Neuronal stem cell (in vitro differentiated cells): ENCODE data around the gene LACRT.

Source experiments
- DNase-seq: peaks from one replicate; pipeline ENCODE4 v3.0.0-alpha.2; 2013; ENCODE audit warnings: low spot score
- H2AFZ ChIP-seq: one replicate; pipeline ENCODE4 v1.6.1; 2013; ENCODE audit warnings: mild to moderate bottlenecking, low read length, inconsistent platforms
- H2AK5ac ChIP-seq: 2 replicates; pipeline ENCODE4 v1.6.1; 2013; ENCODE audit warnings: low read depth, mild to moderate bottlenecking, inconsistent platforms, low read length, moderate library complexity, mixed read lengths
- H2BK120ac ChIP-seq: 2 replicates; pipeline ENCODE4 v1.6.1; 2013; ENCODE audit warnings: low read depth, mild to moderate bottlenecking, inconsistent platforms, low read length, moderate library complexity, mixed read lengths
- H2BK12ac ChIP-seq: one replicate; pipeline ENCODE4 v1.6.1; 2013; ENCODE audit warnings: low read length, inconsistent platforms
- H2BK15ac ChIP-seq: 2 replicates; pipeline ENCODE4 v1.6.1; 2013; ENCODE audit warnings: mild to moderate bottlenecking, low read length, inconsistent platforms, mixed read lengths
- H2BK5ac ChIP-seq: one replicate; pipeline ENCODE4 v1.6.1; 2013; ENCODE audit warnings: inconsistent platforms, mild to moderate bottlenecking, low read length, moderate library complexity
- H3K14ac ChIP-seq: one replicate; pipeline ENCODE4 v1.6.1; 2013; ENCODE audit warnings: low read length, inconsistent platforms
- H3K18ac ChIP-seq: 2 replicates; pipeline ENCODE4 v1.6.1; 2013; ENCODE audit warnings: low read length, inconsistent platforms
- H3K23ac ChIP-seq: 2 replicates; pipeline ENCODE4 v1.6.1; 2013; ENCODE audit warnings: low read depth, mild to moderate bottlenecking, mixed read lengths, low read length, inconsistent platforms; ENCODE audit not compliant: poor library complexity
- H3K27ac ChIP-seq: replicated peaks from 3 replicates; pipeline ENCODE4 v1.5.1; 2013; ENCODE audit warnings: low read length, inconsistent platforms
- H3K27me3 ChIP-seq, 3 experiments: 2 replicates each; pipeline ENCODE4 v1.6.1; 2013; ENCODE audit warnings: low read length in 3 of 3, mild to moderate bottlenecking in 2 of 3, inconsistent platforms in 1 of 3, low read depth in 1 of 3, mixed read lengths in 1 of 3, moderate library complexity in 1 of 3; ENCODE audit not compliant: control insufficient read depth in 3 of 3, insufficient read depth in 3 of 3
- H3K36me3 ChIP-seq, 2 donors: replicated peaks in 1 of 2; 2 replicates each; pipeline ENCODE4 v1.6.1; 2013; ENCODE audit warnings: low read length in 2 of 2; ENCODE audit not compliant: control insufficient read depth in 2 of 2, insufficient read depth in 2 of 2
- H3K4ac ChIP-seq: 2 replicates; pipeline ENCODE4 v1.6.1; 2013; ENCODE audit warnings: inconsistent platforms, mild to moderate bottlenecking, low read length, moderate library complexity
- H3K4me1 ChIP-seq, 2 donors: 1 replicate in 1 of 2; 2 replicates in 1 of 2; pipeline ENCODE4 v1.6.1; 2013; ENCODE audit warnings: low read length in 2 of 2, low read depth in 1 of 2; ENCODE audit not compliant: control insufficient read depth in 2 of 2, insufficient read depth in 1 of 2
- H3K4me2 ChIP-seq: one replicate; pipeline ENCODE4 v1.6.1; 2013; ENCODE audit warnings: mild to moderate bottlenecking, low read length, inconsistent platforms; ENCODE audit not compliant: insufficient read depth, poor library complexity, severe bottlenecking
- H3K4me3 ChIP-seq, 2 donors: 2 replicates each; pipeline ENCODE4 v1.5.1; 2013; ENCODE audit warnings: low read length in 2 of 2, mild to moderate bottlenecking in 2 of 2, inconsistent platforms in 1 of 2, moderate library complexity in 1 of 2
- H3K79me1 ChIP-seq: one replicate; pipeline ENCODE4 v1.6.1; 2013; ENCODE audit warnings: low read depth, mild to moderate bottlenecking, inconsistent platforms, low read length, moderate library complexity
- H3K9ac ChIP-seq: one replicate; pipeline ENCODE4 v1.6.1; 2013; ENCODE audit warnings: mild to moderate bottlenecking, low read depth, low read length, inconsistent platforms; ENCODE audit not compliant: poor library complexity
- H3K9me3 ChIP-seq, 2 donors: replicated peaks in 1 of 2; 2 replicates each; pipeline versions ENCODE3 to v1.6.1; 2013; ENCODE audit warnings: low read length in 2 of 2, mild to moderate bottlenecking in 2 of 2, inconsistent platforms in 1 of 2, low read depth in 1 of 2, mixed read lengths in 1 of 2, moderate library complexity in 1 of 2; ENCODE audit not compliant: control insufficient read depth in 2 of 2, insufficient read depth in 1 of 2
- H4K8ac ChIP-seq: one replicate; pipeline ENCODE4 v1.6.1; 2013; ENCODE audit warnings: low read depth, mild to moderate bottlenecking, inconsistent platforms, low read length, moderate library complexity
- H4K91ac ChIP-seq: one replicate; pipeline ENCODE4 v1.6.1; 2013; ENCODE audit warnings: low read length, low read depth, mild to moderate bottlenecking, inconsistent platforms; ENCODE audit not compliant: poor library complexity
- WGBS, 2 donors: extraction: QIAGEN DNeasy Blood & Tissue Kit; methylation state at CpG; one replicate each; pipeline ENCODE4 v1.1.7; 2013; ENCODE audit warnings: missing lambda C conversion rate in 2 of 2, mixed read lengths in 1 of 2; ENCODE audit not compliant: insufficient read length in 2 of 2, insufficient replicate concordance in 1 of 2; ENCODE audit errors: extremely low coverage in 2 of 2; 5-methylcytosine and 5-hydroxymethylcytosine counted together

LACRT gene

GRCh38 chr12:54631551-54631950 lies 3.1 kb downstream of the LACRT start:
- Histone ChIP-seq H3K4ac (no peak overlapping the region), H3K4me3 (no peak overlapping the region), H2BK5ac (no peak overlapping the region), H3K27me3 (no peaks in the 10 kb centered on the region), H3K9me3 (peaks cover 0 to 3% of the 10 kb centered on the region in 2 donors), H2BK12ac (no peak overlapping the region), H3K18ac (no peak overlapping the region), H3K4me1 (peaks cover 0 to 10% of the 10 kb centered on the region in 2 donors), H3K27ac (no peak overlapping the region), H2BK120ac (no peak overlapping the region), H3K79me1 (no peaks in the 10 kb centered on the region), H3K14ac (no peak overlapping the region), H3K4me2 (no peak overlapping the region), H4K91ac (no peak overlapping the region), H2AFZ (no peak overlapping the region), H3K36me3 (no peaks in the 10 kb centered on the region), H3K23ac (no peak overlapping the region), H2BK15ac (no peak overlapping the region), H4K8ac (no peak overlapping the region), H2AK5ac (no peak overlapping the region), H3K9ac (no peak overlapping the region)
- DNase-seq, result no peak
- WGBS, 2 donors, result no CpG with 5 or more reads among the region's 5 CpGs

GRCh38 chr12:54629925-54630324 lies 4.8 kb downstream of the LACRT start:
- H2AK5ac ChIP-seq, result no peak overlapping the region
- H4K91ac ChIP-seq, result no peak overlapping the region
- H3K4me2 ChIP-seq, result no peak overlapping the region
- H3K23ac ChIP-seq, result no peak overlapping the region
- H2BK12ac ChIP-seq, result no peak overlapping the region
- H2BK120ac ChIP-seq, result no peak overlapping the region
- no peak overlapping the region for H2AFZ ChIP-seq
- no peak overlapping the region for H2BK15ac ChIP-seq
- H4K8ac ChIP-seq, result no peak overlapping the region
- no peak overlapping the region for H2BK5ac ChIP-seq
- no CpG with 5 or more reads among the region's 2 CpGs for WGBS, 2 donors
- no peak overlapping the region for H3K14ac ChIP-seq
- DNase-seq, result no peak
- peaks cover 0 to 3% of the 10 kb centered on the region in 2 donors for H3K9me3 ChIP-seq
- H3K4ac ChIP-seq, result no peak overlapping the region
- peaks cover 0 to 10% of the 10 kb centered on the region in 2 donors for H3K4me1 ChIP-seq
- no peak overlapping the region for H3K9ac ChIP-seq
- no peak overlapping the region for H3K4me3 ChIP-seq
- no peak overlapping the region for H3K27ac ChIP-seq
- H3K18ac ChIP-seq, result no peak overlapping the region
- H3K36me3 ChIP-seq, result no peaks in the 10 kb centered on the region
- no peaks in the 10 kb centered on the region for H3K27me3 ChIP-seq
- no peaks in the 10 kb centered on the region for H3K79me1 ChIP-seq

- no CpG with 5 or more reads among the region's 3 CpGs for WGBS, 2 donors
- no peak overlapping the region for H3K4me3 ChIP-seq
- no peak overlapping the region for H3K4ac ChIP-seq
- no peak for DNase-seq
- peaks cover 0 to 10% of the 10 kb centered on the region in 2 donors for H3K4me1 ChIP-seq
- H2BK12ac ChIP-seq, result no peak overlapping the region
- no peaks in the 10 kb centered on the region for H3K36me3 ChIP-seq
- H4K8ac ChIP-seq, result no peak overlapping the region
- H2BK120ac ChIP-seq, result no peak overlapping the region
- no peak overlapping the region for H2AFZ ChIP-seq
- no peak overlapping the region for H4K91ac ChIP-seq
- H2BK15ac ChIP-seq, result no peak overlapping the region
- H3K27ac ChIP-seq, result no peak overlapping the region
- H2AK5ac ChIP-seq, result no peak overlapping the region
- H2BK5ac ChIP-seq, result no peak overlapping the region
- no peak overlapping the region for H3K18ac ChIP-seq
- H3K14ac ChIP-seq, result no peak overlapping the region
- H3K9ac ChIP-seq, result no peak overlapping the region
- no peaks in the 10 kb centered on the region for H3K27me3 ChIP-seq
- no peak overlapping the region for H3K23ac ChIP-seq
- no peak overlapping the region for H3K4me2 ChIP-seq
- H3K9me3 ChIP-seq, result peaks cover 0 to 3% of the 10 kb centered on the region in 2 donors
- H3K79me1 ChIP-seq, result no peaks in the 10 kb centered on the region
These were observed 6.4 kb downstream of the LACRT start for GRCh38 chr12:54628186-54628846.

GRCh38 chr12:54627304-54627703 lies 7.4 kb downstream of the LACRT start:
- WGBS, 2 donors, result no CpG with 5 or more reads among the region's 3 CpGs
- no peak overlapping the region for H3K4me2 ChIP-seq
- no peaks in the 10 kb centered on the region for H3K36me3 ChIP-seq
- no peak overlapping the region for H3K4me3 ChIP-seq
- no peak overlapping the region for H4K91ac ChIP-seq
- no peak overlapping the region for H2BK5ac ChIP-seq
- H2BK12ac ChIP-seq, result no peak overlapping the region
- H3K4me1 ChIP-seq, result peaks cover 0 to 5% of the 10 kb centered on the region in 2 donors
- no peak overlapping the region for H2AK5ac ChIP-seq
- H3K18ac ChIP-seq, result no peak overlapping the region
- peaks cover 0 to 3% of the 10 kb centered on the region in 2 donors for H3K9me3 ChIP-seq
- H2AFZ ChIP-seq, result no peak overlapping the region
- no peak overlapping the region for H2BK120ac ChIP-seq
- H3K23ac ChIP-seq, result no peak overlapping the region
- H3K14ac ChIP-seq, result no peak overlapping the region
- no peak overlapping the region for H4K8ac ChIP-seq
- H3K9ac ChIP-seq, result no peak overlapping the region
- H2BK15ac ChIP-seq, result no peak overlapping the region
- no peak overlapping the region for H3K4ac ChIP-seq
- H3K79me1 ChIP-seq, result no peaks in the 10 kb centered on the region
- no peak for DNase-seq
- no peak overlapping the region for H3K27ac ChIP-seq
- H3K27me3 ChIP-seq, result no peaks in the 10 kb centered on the region
